ENCODE data around the gene PHACTR3. TPM values are rescaled to one million over a fixed set of nuclear protein-coding genes. Genes with fewer than 3 reads are reported as not detected.
"Not testable (repeated sequence)": the region's sequence is repeated elsewhere in the genome, so short reads cannot be mapped to it uniquely, and the experiment has no call there.

PHACTR3 gene
- total RNA-seq, 1 experiment from 2014 or later: not detected

GRCh38 chr20:59888050-59888449 is 283.7 kb downstream of the PHACTR3 start:
- DNase-seq: no peak
- Histone ChIP-seq H3K27me3 (0 out of 2 replicates have a peak, but pooled peaks cover 4% of the 10 kb centered on the region), H3K36me3 (no peaks in the 10 kb centered on the region), H3K4me3 (no peak overlapping the region), H3K9me3 (replicated peaks) (no peaks in the 10 kb centered on the region), H3K4me1 (no peaks in the 10 kb centered on the region), H3K27ac (no peak overlapping the region)

GRCh38 chr20:59890035-59890434 is 285.7 kb downstream of the PHACTR3 start:
- DNase-seq; H3K4me1 ChIP-seq; H3K27ac ChIP-seq; H3K27me3 ChIP-seq; H3K9me3 ChIP-seq (replicated peaks); H3K36me3 ChIP-seq; H3K4me3 ChIP-seq: not testable (repeated sequence)

GRCh38 chr20:59891581-59891980 is 287.2 kb downstream of the PHACTR3 start:
- no peaks in the 10 kb centered on the region for H3K36me3 ChIP-seq
- 0 out of 2 replicates have a peak, but pooled peaks cover under 1% of the 10 kb centered on the region for H3K27me3 ChIP-seq
- no peaks in the 10 kb centered on the region for H3K4me1 ChIP-seq
- no peak overlapping the region for H3K4me3 ChIP-seq
- no peak for DNase-seq
- H3K9me3 ChIP-seq (replicated peaks): no peaks in the 10 kb centered on the region
- no peak overlapping the region for H3K27ac ChIP-seq

GRCh38 chr20:59895908-59896307 is 291.6 kb downstream of the PHACTR3 start:
- DNase-seq: no peak
- Histone ChIP-seq H3K9me3 (replicated peaks) (no peaks in the 10 kb centered on the region), H3K4me3 (no peak overlapping the region), H3K4me1 (no peaks in the 10 kb centered on the region), H3K27me3 (peaks cover 3% of the 10 kb centered on the region; the same call in 1 of the 2 replicates), H3K27ac (no peak overlapping the region), H3K36me3 (no peaks in the 10 kb centered on the region)
